ENCODE results near the gene IZUMO4. TPM values are rescaled to one million over a fixed set of nuclear protein-coding genes. Genes with fewer than 3 reads are reported as not detected.

The IZUMO4 gene
- polyA plus RNA-seq, 1 donor (not counting 4 experiments of a cell fraction or from before 2014, with no cell fraction given) = 6.7 TPM

DNA sequence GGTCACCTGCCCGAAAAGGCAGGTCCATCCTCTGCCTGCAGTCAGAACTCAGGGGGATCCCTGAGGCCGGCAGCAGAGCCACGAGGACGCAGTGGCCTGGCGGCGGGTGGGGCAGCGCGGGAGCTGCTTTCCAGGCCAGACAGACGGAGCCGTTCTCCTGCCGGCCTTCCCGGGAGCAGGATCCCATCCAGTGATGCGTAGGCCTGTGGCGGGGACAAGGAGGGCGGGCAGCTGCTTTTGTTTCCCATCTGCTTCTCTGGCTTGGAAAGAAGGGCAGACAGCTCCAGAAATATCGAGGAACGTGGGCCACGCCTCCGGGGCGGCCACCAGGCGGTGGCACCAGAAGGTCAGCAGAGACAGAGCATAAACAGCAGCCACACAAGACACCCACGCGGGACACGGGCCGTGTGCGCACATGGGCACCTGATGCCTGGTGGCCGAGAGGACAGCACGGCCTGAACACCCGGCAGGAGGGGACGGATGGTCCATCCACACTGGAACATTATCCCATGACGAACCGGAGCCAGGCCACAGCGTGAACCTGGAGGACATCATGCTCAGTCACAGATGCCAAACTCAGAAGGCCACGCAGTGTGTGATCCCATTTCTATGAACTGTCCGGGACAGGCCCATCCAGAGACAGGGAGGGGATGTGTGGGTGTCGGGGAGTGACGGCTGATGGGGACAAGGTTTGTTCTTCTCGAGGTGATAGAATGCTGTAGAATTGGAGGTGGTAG is 31.8 kb upstream of the IZUMO4 start:
- H3K27ac ChIP-seq (ENCODE audit: control insufficient read depth, insufficient read depth, low read length) = no peak overlapping the region
- H4K20me1 ChIP-seq (ENCODE audit: control insufficient read depth, extremely low read depth, insufficient read depth, low read length) = no peaks in the 10 kb centered on the region
- H3K36me3 ChIP-seq (ENCODE audit: control insufficient read depth in 2 of 2, extremely low read depth in 1 of 2, insufficient read depth in 2 of 2, low read length in 2 of 2) = no peaks in the 10 kb centered on the region
- no peaks in the 10 kb centered on the region for H3K9me1 ChIP-seq (ENCODE audit: control insufficient read depth, extremely low read depth, insufficient read depth, low read length)
- no peak overlapping the region for H3K4me3 ChIP-seq (ENCODE audit: control insufficient read depth in 2 of 3, extremely low read depth in 1 of 3, insufficient read depth in 2 of 3, low read depth in 1 of 3, low read length in 3 of 3)
- no peaks in the 10 kb centered on the region for H3K9me3 ChIP-seq (ENCODE audit: control insufficient read depth, low read depth, low read length)
- H3K4me1 ChIP-seq (ENCODE audit: control insufficient read depth, extremely low read depth, insufficient read depth, low read length) = peaks cover 20% of the 10 kb centered on the region
- dilution Hi-C loops (cut with MboI; ENCODE audit: extremely low pct_ligation_motif_present, low sequenced_read_pairs) = no loop called here
- no peak overlapping the region for H3K9ac ChIP-seq (ENCODE audit: control insufficient read depth, extremely low read depth, insufficient read depth, low read length)
- H3K27me3 ChIP-seq (ENCODE audit: control insufficient read depth, extremely low read depth, insufficient read depth, low read length) = no peaks in the 10 kb centered on the region
- no peak for FAIRE-seq
- no peaks in the 10 kb centered on the region for H3K79me2 ChIP-seq (ENCODE audit: control insufficient read depth, insufficient read depth, low read length)
- no peak overlapping the region for H3K4me2 ChIP-seq (ENCODE audit: control insufficient read depth, extremely low read depth, insufficient read depth, low read depth, low read length)
- TF ChIP-seq, protein P1, sequence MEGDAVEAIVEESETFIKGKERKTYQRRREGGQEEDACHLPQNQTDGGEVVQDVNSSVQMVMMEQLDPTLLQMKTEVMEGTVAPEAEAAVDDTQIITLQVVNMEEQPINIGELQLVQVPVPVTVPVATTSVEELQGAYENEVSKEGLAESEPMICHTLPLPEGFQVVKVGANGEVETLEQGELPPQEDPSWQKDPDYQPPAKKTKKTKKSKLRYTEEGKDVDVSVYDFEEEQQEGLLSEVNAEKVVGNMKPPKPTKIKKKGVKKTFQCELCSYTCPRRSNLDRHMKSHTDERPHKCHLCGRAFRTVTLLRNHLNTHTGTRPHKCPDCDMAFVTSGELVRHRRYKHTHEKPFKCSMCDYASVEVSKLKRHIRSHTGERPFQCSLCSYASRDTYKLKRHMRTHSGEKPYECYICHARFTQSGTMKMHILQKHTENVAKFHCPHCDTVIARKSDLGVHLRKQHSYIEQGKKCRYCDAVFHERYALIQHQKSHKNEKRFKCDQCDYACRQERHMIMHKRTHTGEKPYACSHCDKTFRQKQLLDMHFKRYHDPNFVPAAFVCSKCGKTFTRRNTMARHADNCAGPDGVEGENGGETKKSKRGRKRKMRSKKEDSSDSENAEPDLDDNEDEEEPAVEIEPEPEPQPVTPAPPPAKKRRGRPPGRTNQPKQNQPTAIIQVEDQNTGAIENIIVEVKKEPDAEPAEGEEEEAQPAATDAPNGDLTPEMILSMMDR (optimal IDR thresholded peaks at IDR 0.05 in 1 of 3, IDR thresholded peaks at IDR 0.05 in 1 of 3, conservative IDR thresholded peaks at IDR 0.05 in 1 of 3; ENCODE audit: extremely low read depth in 1 of 3, insufficient read depth in 2 of 3, low read length in 3 of 3) = no peak
- no peak for TF ChIP-seq EZH2 (IDR thresholded peaks at IDR 0.05; ENCODE audit: low read length)
- H2AFZ ChIP-seq (ENCODE audit: control insufficient read depth, low read length) = no peak overlapping the region
- no peak for DNase-seq (ENCODE audit: low read depth, low spot score)

DNA sequence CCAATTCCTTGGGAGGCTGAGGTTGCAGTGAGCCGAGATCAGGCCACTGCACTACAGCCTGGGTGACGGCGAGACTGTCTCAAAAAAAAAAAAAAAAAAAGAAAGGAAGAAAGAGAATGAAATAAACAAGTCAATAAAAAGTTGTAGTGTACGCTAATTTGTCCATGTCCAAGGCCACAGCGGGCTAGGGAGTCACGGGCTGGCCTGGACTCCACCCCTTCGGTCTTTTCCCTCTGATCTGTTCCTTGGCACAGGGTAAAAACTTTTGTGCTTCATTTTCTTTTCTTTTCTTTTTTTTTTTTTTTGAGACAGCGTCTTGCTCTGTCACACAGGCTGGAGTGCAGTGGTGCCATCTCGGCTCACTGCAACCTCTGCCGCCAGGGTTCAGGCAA is 26.3 kb upstream of the IZUMO4 start:
- no peak overlapping the region for H3K9ac ChIP-seq (ENCODE audit: control insufficient read depth, extremely low read depth, insufficient read depth, low read length)
- no peaks in the 10 kb centered on the region for H3K79me2 ChIP-seq (ENCODE audit: control insufficient read depth, insufficient read depth, low read length)
- no peaks in the 10 kb centered on the region for H3K9me1 ChIP-seq (ENCODE audit: control insufficient read depth, extremely low read depth, insufficient read depth, low read length)
- H3K4me1 ChIP-seq (ENCODE audit: control insufficient read depth, extremely low read depth, insufficient read depth, low read length) = no peaks in the 10 kb centered on the region
- no peaks in the 10 kb centered on the region for H3K9me3 ChIP-seq (ENCODE audit: control insufficient read depth, low read depth, low read length)
- TF ChIP-seq, protein P1 (optimal IDR thresholded peaks at IDR 0.05 in 1 of 3, IDR thresholded peaks at IDR 0.05 in 1 of 3, conservative IDR thresholded peaks at IDR 0.05 in 1 of 3; ENCODE audit: extremely low read depth in 1 of 3, insufficient read depth in 2 of 3, low read length in 3 of 3) = no peak
- TF ChIP-seq EZH2 (IDR thresholded peaks at IDR 0.05; ENCODE audit: low read length) = no peak
- H3K27me3 ChIP-seq (ENCODE audit: control insufficient read depth, extremely low read depth, insufficient read depth, low read length) = no peaks in the 10 kb centered on the region
- DNase-seq (ENCODE audit: low read depth, low spot score) (no peak), FAIRE-seq (no peak)
- no peak overlapping the region for H3K4me2 ChIP-seq (ENCODE audit: control insufficient read depth, extremely low read depth, insufficient read depth, low read depth, low read length)
- H3K36me3 ChIP-seq (ENCODE audit: control insufficient read depth in 2 of 2, extremely low read depth in 1 of 2, insufficient read depth in 2 of 2, low read length in 2 of 2) = peaks cover 24 to 26% of the 10 kb centered on the region in 2 experiments
- no peak overlapping the region for H2AFZ ChIP-seq (ENCODE audit: control insufficient read depth, low read length)
- H3K4me3 ChIP-seq (ENCODE audit: control insufficient read depth in 2 of 3, extremely low read depth in 1 of 3, insufficient read depth in 2 of 3, low read depth in 1 of 3, low read length in 3 of 3) = no peak overlapping the region
- H3K27ac ChIP-seq (ENCODE audit: control insufficient read depth, insufficient read depth, low read length) = no peak overlapping the region
- H4K20me1 ChIP-seq (ENCODE audit: control insufficient read depth, extremely low read depth, insufficient read depth, low read length) = no peaks in the 10 kb centered on the region
- dilution Hi-C loops (cut with MboI; ENCODE audit: extremely low pct_ligation_motif_present, low sequenced_read_pairs) = no loop called here

Data from keratinocyte (primary cell).